ENCODE results near the gene OSBPL1A. TPM values are rescaled to one million over a fixed set of nuclear protein-coding genes. Genes with fewer than 3 reads are reported as not detected.
A peak's percentile ranks its signal among the peaks of the same experiment; 100 is the strongest.

The OSBPL1A gene
- total RNA-seq, 1 donor from 2014 or later: 82.8 TPM

DNA sequence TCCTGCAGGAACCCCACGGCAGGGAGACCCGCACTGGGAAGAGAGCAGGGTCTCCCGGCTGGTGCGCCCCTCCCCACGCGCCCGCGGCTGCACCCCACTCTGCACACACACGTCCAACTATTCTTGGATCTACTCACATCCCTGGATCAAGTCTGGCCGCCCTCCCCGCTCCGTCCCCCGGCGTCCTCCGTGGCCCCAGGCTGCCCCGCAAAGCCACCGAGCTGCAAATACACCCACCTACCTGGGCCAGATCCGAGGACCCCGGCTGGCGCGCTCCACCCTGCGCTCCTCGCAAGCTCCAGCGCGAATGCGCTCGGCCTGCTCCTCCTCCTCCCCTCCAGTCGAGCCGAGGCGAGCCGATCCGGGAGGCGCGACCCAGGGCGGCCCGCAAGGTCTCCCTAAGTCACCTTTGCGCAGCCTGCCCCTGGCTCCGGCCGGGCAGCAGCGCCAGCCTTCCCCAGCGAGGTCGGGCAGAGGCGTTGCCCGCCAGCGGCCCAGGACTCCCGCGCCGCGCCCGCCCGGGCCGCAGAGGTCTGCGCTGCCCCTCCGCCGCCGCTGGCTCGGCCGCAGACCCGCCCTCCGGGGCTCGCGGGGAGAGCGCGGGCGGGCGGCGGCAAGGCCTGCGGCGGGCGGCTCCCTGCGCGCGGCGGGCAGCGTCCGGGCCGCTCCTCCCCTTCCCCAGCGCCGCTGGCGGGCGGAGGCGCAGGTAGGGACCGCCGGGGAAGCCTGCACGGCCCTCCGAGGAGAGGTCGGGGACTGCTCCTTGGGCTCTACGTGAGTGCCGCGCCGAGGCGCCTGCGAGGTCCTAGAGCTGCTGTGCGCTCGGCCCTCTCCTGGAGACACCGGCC, 126.0 kb downstream of the OSBPL1A start:
- intact Hi-C loops (cut with micrococcal nuclease): loop anchor here (10.0 kb wide), 1 partner anchor 107 kb away; no protein-coding TSS in a partner anchor
- peaks cover 13% of the 10 kb centered on the region for H3K9me3 ChIP-seq (replicated peaks)
- peaks cover 62% of the 10 kb centered on the region for H3K4me1 ChIP-seq

GRCh38 chr18:24270937-24271380, 126.7 kb downstream of the OSBPL1A start:
- Histone ChIP-seq H3K27me3 (ENCODE audit: low read depth) (no peaks in the 10 kb centered on the region), H3K4me1 (peaks cover 69% of the 10 kb centered on the region), H3K27ac (replicated peaks) (peak overlapping the region; percentile 99), H3K4me3 (peak overlapping the region; percentile 92), H3K9me3 (replicated peaks) (peaks cover 13% of the 10 kb centered on the region), H3K36me3 (no peaks in the 10 kb centered on the region)
- intact Hi-C loops (cut with micrococcal nuclease): loop anchor here (10.0 kb wide), 1 partner anchor 106 kb away; no protein-coding TSS in a partner anchor
- TF ChIP-seq, protein P1, sequence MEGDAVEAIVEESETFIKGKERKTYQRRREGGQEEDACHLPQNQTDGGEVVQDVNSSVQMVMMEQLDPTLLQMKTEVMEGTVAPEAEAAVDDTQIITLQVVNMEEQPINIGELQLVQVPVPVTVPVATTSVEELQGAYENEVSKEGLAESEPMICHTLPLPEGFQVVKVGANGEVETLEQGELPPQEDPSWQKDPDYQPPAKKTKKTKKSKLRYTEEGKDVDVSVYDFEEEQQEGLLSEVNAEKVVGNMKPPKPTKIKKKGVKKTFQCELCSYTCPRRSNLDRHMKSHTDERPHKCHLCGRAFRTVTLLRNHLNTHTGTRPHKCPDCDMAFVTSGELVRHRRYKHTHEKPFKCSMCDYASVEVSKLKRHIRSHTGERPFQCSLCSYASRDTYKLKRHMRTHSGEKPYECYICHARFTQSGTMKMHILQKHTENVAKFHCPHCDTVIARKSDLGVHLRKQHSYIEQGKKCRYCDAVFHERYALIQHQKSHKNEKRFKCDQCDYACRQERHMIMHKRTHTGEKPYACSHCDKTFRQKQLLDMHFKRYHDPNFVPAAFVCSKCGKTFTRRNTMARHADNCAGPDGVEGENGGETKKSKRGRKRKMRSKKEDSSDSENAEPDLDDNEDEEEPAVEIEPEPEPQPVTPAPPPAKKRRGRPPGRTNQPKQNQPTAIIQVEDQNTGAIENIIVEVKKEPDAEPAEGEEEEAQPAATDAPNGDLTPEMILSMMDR (IDR thresholded peaks at IDR 0.05; ENCODE audit: borderline replicate concordance): no peak
- no peak for DNase-seq

More for the DNA sequence above, 126.0 kb downstream of the OSBPL1A start:
- H3K27ac ChIP-seq (replicated peaks): peak overlapping the region; percentile 99
- H3K4me3 ChIP-seq: peak overlapping the region; percentile 92
- TF ChIP-seq, protein P1 (IDR thresholded peaks at IDR 0.05; ENCODE audit: borderline replicate concordance): peak; percentile 51
- H3K36me3 ChIP-seq: no peaks in the 10 kb centered on the region
- H3K27me3 ChIP-seq (ENCODE audit: low read depth): no peaks in the 10 kb centered on the region
- DNase-seq: peak; percentile 75

- H3K4me1 ChIP-seq: peaks cover 72% of the 10 kb centered on the region
- peak overlapping the region; percentile 99 for H3K27ac ChIP-seq (replicated peaks)
- DNase-seq: no peak
- intact Hi-C loops (cut with micrococcal nuclease): loop anchor here (10.0 kb wide), 1 partner anchor 106 kb away; no protein-coding TSS in a partner anchor
- peaks cover 13% of the 10 kb centered on the region for H3K9me3 ChIP-seq (replicated peaks)
- H3K36me3 ChIP-seq: no peaks in the 10 kb centered on the region
- TF ChIP-seq, protein P1 (IDR thresholded peaks at IDR 0.05; ENCODE audit: borderline replicate concordance): no peak
- no peaks in the 10 kb centered on the region for H3K27me3 ChIP-seq (ENCODE audit: low read depth)
- H3K4me3 ChIP-seq: peak overlapping the region; percentile 92
These were observed 127.2 kb downstream of the OSBPL1A start for GRCh38 chr18:24270358-24270936.

DNA sequence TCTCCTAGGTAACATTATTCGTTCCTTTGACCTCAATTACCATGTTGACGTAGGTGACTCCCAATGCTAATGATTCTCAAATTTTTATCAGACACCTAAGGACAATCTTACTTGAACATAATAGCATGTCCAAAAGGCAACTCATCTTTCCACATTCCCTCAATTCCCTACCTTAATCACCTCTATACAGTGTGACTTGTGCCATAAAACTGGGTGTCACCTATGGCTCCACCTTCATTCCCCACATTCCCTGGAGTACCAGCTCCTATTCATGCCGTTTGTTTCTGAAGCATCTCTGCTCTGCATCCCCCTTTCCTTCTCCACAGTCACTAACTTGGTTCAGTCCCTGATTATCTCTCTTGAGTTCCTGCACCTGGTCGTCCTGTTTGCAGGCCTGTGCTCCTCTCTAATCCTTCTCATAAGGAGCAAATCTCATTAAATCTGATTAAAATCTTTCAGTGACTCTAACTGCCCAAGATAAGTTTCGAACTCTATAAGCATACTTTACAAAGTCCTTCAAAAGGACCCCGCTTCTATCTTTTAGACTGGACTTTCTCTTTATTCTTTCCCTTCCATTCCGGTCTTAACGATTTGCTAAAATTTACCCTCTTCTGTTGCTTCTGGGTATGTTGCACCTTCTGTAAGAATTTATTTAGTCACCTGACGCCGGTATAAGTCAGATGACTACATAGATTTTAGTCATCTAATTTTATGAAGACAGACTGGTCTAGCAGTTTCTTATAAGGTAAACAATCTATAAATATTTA, 128.7 kb downstream of the OSBPL1A start:
- no peak for DNase-seq
- Histone ChIP-seq H3K4me3 (peak overlapping the region; percentile 92), H3K9me3 (replicated peaks) (peaks cover 13% of the 10 kb centered on the region), H3K4me1 (peaks cover 69% of the 10 kb centered on the region), H3K27ac (replicated peaks) (peak overlapping the region; percentile 99), H3K36me3 (no peaks in the 10 kb centered on the region), H3K27me3 (ENCODE audit: low read depth) (no peaks in the 10 kb centered on the region)
- TF ChIP-seq, protein P1 (IDR thresholded peaks at IDR 0.05; ENCODE audit: borderline replicate concordance): no peak
- intact Hi-C loops (cut with micrococcal nuclease): loop anchor here (5.0 kb wide), 1 partner anchor 37 kb away; no protein-coding TSS in a partner anchor

DNA sequence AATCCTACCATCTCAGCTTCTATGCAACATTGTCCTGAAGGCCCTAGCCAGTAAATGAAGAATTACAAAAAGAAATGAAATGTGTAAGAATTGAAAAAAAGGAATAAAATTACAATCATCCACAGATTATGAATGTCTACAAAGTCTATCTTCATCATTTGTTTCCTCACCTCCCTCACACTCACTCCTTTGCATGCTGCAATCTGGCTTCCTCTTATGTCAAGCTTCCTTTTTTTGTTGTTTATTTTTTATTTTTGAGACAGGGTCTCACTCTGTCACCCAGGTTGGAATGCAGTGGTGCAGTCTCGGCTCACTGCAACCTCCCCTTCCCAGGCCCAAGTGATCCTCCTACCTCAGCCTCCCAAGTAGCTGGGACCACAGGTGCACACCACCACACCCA, 129.7 kb downstream of the OSBPL1A start:
- intact Hi-C loops (cut with micrococcal nuclease): loop anchor here (5.0 kb wide), 1 partner anchor 36 kb away; no protein-coding TSS in a partner anchor
- Histone ChIP-seq H3K9me3 (replicated peaks) (peaks cover 13% of the 10 kb centered on the region), H3K27me3 (ENCODE audit: low read depth) (no peaks in the 10 kb centered on the region), H3K4me1 (peaks cover 67% of the 10 kb centered on the region), H3K4me3 (no peak overlapping the region), H3K36me3 (no peaks in the 10 kb centered on the region), H3K27ac (replicated peaks) (peak overlapping the region; percentile 4)
- TF ChIP-seq, protein P1 (IDR thresholded peaks at IDR 0.05; ENCODE audit: borderline replicate concordance): no peak
- DNase-seq: no peak
